Astrocyte (in vitro differentiated cells and primary cell): ENCODE measurements around the gene OXT. TPM values are rescaled to one million over a fixed set of nuclear protein-coding genes. Genes with fewer than 3 reads are reported as not detected.
"Not testable (repeated sequence)": the region's sequence is repeated elsewhere in the genome, so short reads cannot be mapped to it uniquely, and the experiment has no call there.

Source experiments
- DNase-seq: peaks from one replicate; pipeline ENCODE4 v3.0.0-alpha.2; 2010; ENCODE audit warnings: low read depth
- FAIRE-seq: peaks from 2 replicates; lab custom pipeline; 2011; peaks lifted over from hg19 to GRCh38; lab: Jason Lieb, UNC
- H2AFZ ChIP-seq: 2 replicates; pipeline ENCODE4 v1.6.0; 2012; ENCODE audit warnings: low read depth, low read length, inconsistent platforms
- H3K27ac ChIP-seq: 2 replicates; pipeline ENCODE4 v1.5.1; 2011; ENCODE audit warnings: low read depth, low read length, inconsistent platforms
- H3K27me3 ChIP-seq: 2 replicates; pipeline ENCODE4 v1.6.0; 2011; ENCODE audit warnings: low read length, inconsistent platforms; ENCODE audit not compliant: insufficient read depth
- H3K36me3 ChIP-seq: 2 replicates; pipeline ENCODE4 v1.5.1; 2011; ENCODE audit warnings: low read length, inconsistent platforms; ENCODE audit not compliant: insufficient read depth
- H3K4me1 ChIP-seq: 2 replicates; pipeline ENCODE4 v1.5.1; 2011; ENCODE audit warnings: low read length, inconsistent platforms; ENCODE audit not compliant: insufficient read depth
- H3K4me2 ChIP-seq: 2 replicates; pipeline ENCODE4 v1.6.0; 2012; ENCODE audit warnings: low read length, inconsistent platforms
- H3K4me3 ChIP-seq: 2 replicates; pipeline ENCODE4 v1.5.1; 2011; ENCODE audit warnings: low read depth, mild to moderate bottlenecking, low read length, inconsistent platforms; ENCODE audit not compliant: insufficient read depth
- H3K79me2 ChIP-seq: 2 replicates; pipeline ENCODE4 v1.6.0; 2012; ENCODE audit warnings: mild to moderate bottlenecking, low read length, inconsistent platforms; ENCODE audit not compliant: insufficient read depth
- H3K9ac ChIP-seq: 2 replicates; pipeline ENCODE4 v1.6.0; 2012; ENCODE audit warnings: mild to moderate bottlenecking, low read length, inconsistent platforms
- H3K9me3 ChIP-seq: 2 replicates; pipeline ENCODE4 v1.5.1; 2012; ENCODE audit warnings: low read depth, mild to moderate bottlenecking, low read length, inconsistent platforms; ENCODE audit not compliant: insufficient read depth
- H4K20me1 ChIP-seq: 2 replicates; pipeline ENCODE4 v1.6.0; 2012; ENCODE audit warnings: low read length, inconsistent platforms; ENCODE audit not compliant: insufficient read depth
- H3K27ac Mint-ChIP-seq: one replicate; pipeline ENCODE4 v1.8.0; 2021; ENCODE audit warnings: mild to moderate bottlenecking, mixed read lengths; ENCODE audit not compliant: unreplicated experiment
- H3K27me3 Mint-ChIP-seq: one replicate; pipeline ENCODE4 v1.8.0; 2021; ENCODE audit warnings: low read depth, mixed read lengths; ENCODE audit not compliant: unreplicated experiment
- H3K36me3 Mint-ChIP-seq: one replicate; pipeline ENCODE4 v1.8.0; 2021; ENCODE audit warnings: low read depth, mixed read lengths; ENCODE audit not compliant: unreplicated experiment
- H3K4me1 Mint-ChIP-seq: one replicate; pipeline ENCODE4 v1.8.0; 2021; ENCODE audit warnings: low read depth, mixed read lengths; ENCODE audit not compliant: unreplicated experiment
- H3K4me3 Mint-ChIP-seq: one replicate; pipeline ENCODE4 v1.8.0; 2021; ENCODE audit warnings: mild to moderate bottlenecking, moderate library complexity, mixed read lengths; ENCODE audit not compliant: unreplicated experiment
- H3K9me3 Mint-ChIP-seq: one replicate; pipeline ENCODE4 v1.8.0; 2021; ENCODE audit warnings: mild to moderate bottlenecking, mixed read lengths; ENCODE audit not compliant: unreplicated experiment
- EZH2 ChIP-seq: IDR thresholded peaks from 2 replicates; pipeline ENCODE4 v1.6.1; 2012; ENCODE audit warnings: mild to moderate bottlenecking, low read length, inconsistent platforms; ENCODE audit not compliant: insufficient read depth
- total RNA-seq: library from RNA; stranded (reverse); gene quantifications from 2 replicates; pipeline ENCODE4 v1.2.1, GENCODE V29; 2021
- TF ChIP-seq, protein P1 (sequence below): IDR thresholded peaks from 2 replicates; pipeline ENCODE4 v1.5.1; 2011; ENCODE audit warnings: low read depth, mild to moderate bottlenecking, inconsistent platforms, low read length, moderate library complexity; ENCODE audit not compliant: insufficient read depth

OXT gene
- total RNA-seq, 1 donor from 2014 or later, result not detected

DNA sequence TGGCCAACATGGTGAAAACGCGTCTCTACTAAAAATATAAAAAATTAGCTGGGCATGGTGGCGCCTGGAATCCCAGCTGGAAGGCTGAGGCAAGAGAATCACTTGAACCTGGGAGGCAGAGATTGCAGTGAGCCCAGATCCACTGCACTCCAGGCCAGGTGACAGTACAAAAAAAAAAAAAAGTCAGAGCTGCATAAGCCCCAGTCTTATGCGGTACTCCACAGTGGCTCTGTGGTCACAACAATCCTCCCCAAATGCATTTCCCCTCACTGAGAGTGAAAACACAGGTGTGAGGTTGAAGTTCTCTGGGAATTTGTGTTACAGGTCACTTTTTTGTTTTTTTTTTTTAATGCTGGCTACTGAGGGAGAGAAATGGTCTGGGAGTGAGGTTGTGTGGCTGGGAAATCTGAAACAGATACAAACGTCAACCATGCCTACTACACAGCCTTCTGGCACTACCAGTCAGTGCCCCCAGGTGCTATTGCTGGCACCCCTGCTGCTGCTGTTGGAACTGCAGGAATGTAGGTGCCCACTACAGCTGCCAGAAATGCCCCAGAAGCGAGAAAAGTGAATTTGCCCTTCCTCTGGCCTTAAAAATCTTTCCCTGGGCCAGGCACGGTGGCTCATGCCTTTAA lies 19.9 kb upstream of the OXT start:
- no peak overlapping the region for H3K4me3 Mint-ChIP-seq
- H3K4me2 ChIP-seq, result no peak overlapping the region
- H3K79me2 ChIP-seq, result peaks cover 10% of the 10 kb centered on the region
- no peaks in the 10 kb centered on the region for H3K27me3 ChIP-seq
- no peaks in the 10 kb centered on the region for H3K9me3 Mint-ChIP-seq
- no peak overlapping the region for H3K9ac ChIP-seq
- H3K27me3 Mint-ChIP-seq, result no peaks in the 10 kb centered on the region
- FAIRE-seq (no peak), DNase-seq (no peak)
- peaks cover 13% of the 10 kb centered on the region for H3K36me3 ChIP-seq
- peaks cover 3% of the 10 kb centered on the region for H3K4me1 Mint-ChIP-seq
- no peaks in the 10 kb centered on the region for H3K9me3 ChIP-seq
- H3K4me1 ChIP-seq, result peaks cover 5% of the 10 kb centered on the region
- no peak overlapping the region for H3K27ac Mint-ChIP-seq
- peaks cover 5% of the 10 kb centered on the region for H4K20me1 ChIP-seq
- TF ChIP-seq EZH2, result no peak
- TF ChIP-seq, protein P1, sequence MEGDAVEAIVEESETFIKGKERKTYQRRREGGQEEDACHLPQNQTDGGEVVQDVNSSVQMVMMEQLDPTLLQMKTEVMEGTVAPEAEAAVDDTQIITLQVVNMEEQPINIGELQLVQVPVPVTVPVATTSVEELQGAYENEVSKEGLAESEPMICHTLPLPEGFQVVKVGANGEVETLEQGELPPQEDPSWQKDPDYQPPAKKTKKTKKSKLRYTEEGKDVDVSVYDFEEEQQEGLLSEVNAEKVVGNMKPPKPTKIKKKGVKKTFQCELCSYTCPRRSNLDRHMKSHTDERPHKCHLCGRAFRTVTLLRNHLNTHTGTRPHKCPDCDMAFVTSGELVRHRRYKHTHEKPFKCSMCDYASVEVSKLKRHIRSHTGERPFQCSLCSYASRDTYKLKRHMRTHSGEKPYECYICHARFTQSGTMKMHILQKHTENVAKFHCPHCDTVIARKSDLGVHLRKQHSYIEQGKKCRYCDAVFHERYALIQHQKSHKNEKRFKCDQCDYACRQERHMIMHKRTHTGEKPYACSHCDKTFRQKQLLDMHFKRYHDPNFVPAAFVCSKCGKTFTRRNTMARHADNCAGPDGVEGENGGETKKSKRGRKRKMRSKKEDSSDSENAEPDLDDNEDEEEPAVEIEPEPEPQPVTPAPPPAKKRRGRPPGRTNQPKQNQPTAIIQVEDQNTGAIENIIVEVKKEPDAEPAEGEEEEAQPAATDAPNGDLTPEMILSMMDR, result no peak
- H3K27ac ChIP-seq, result no peak overlapping the region
- H3K36me3 Mint-ChIP-seq, result peaks cover 13% of the 10 kb centered on the region
- H3K4me3 ChIP-seq, result no peak overlapping the region
- H2AFZ ChIP-seq, result no peak overlapping the region

DNA sequence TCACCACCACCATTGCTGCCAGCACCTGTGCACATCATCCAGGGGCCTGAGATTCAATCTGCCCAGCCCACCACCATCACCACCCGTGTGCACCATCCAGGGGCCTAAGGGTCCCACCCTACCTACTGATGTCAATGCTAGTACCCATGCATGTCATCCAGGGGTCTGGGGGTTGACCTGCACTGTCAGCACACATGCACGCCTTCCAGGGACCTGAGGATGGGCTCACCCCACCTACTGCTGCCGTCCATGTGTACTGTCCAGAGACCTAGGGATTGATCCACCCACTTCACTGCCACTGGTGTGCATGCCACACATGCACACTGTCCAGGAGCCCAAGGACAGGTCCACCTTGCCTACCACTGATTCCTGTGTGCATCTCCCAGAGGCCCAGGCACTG lies 11.9 kb upstream of the OXT start:
- Histone ChIP-seq H3K4me2 (no peak overlapping the region), H3K27ac (no peak overlapping the region), H3K9ac (no peak overlapping the region), H3K4me3 (no peak overlapping the region), H4K20me1 (no peaks in the 10 kb centered on the region), H3K4me1 (no peaks in the 10 kb centered on the region), H2AFZ (no peak overlapping the region), H3K79me2 (no peaks in the 10 kb centered on the region), H3K27me3 (no peaks in the 10 kb centered on the region), H3K9me3 (no peaks in the 10 kb centered on the region), H3K36me3 (no peaks in the 10 kb centered on the region)
- TF ChIP-seq, protein P1, result no peak
- TF ChIP-seq EZH2, result no peak
- Mint-ChIP-seq H3K4me3 (no peak overlapping the region), H3K36me3 (no peaks in the 10 kb centered on the region), H3K27me3 (peaks cover 1% of the 10 kb centered on the region), H3K4me1 (no peaks in the 10 kb centered on the region), H3K9me3 (no peaks in the 10 kb centered on the region), H3K27ac (no peak overlapping the region)
- FAIRE-seq, result no peak
- no peak for DNase-seq

DNA sequence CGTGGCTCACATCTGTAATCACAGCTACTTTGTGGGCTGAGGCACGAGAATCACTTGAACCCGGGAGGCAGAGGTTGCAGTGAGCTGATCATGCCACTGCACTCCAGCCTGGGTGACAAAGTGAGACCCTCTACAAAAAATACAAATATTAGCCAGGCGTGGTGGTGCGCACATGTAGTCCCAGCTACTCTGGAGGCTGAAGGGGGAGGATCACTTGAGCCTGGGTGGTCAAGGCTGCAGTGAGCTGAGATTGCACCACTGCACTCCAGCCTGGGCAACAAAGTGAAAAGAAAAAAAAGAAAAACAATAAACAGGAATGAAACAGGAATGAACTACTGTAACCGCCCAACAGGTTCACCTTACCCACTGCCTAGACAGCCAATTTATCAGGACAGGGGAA lies 7.3 kb upstream of the OXT start:
- H3K9me3 Mint-ChIP-seq, H4K20me1 ChIP-seq, H3K36me3 ChIP-seq, H3K9me3 ChIP-seq, H3K27ac Mint-ChIP-seq, H3K79me2 ChIP-seq, H3K4me2 ChIP-seq, H3K27me3 ChIP-seq, H3K36me3 Mint-ChIP-seq, H3K4me1 Mint-ChIP-seq, H3K9ac ChIP-seq, DNase-seq, H3K4me1 ChIP-seq, H2AFZ ChIP-seq, H3K4me3 Mint-ChIP-seq, H3K4me3 ChIP-seq, H3K27ac ChIP-seq, H3K27me3 Mint-ChIP-seq, FAIRE-seq: not testable (repeated sequence)
